Measurements from ENCODE around the gene PRDM8.
A peak's percentile ranks its signal among the peaks of the same experiment; 100 is the strongest.

Gene PRDM8

DNA sequence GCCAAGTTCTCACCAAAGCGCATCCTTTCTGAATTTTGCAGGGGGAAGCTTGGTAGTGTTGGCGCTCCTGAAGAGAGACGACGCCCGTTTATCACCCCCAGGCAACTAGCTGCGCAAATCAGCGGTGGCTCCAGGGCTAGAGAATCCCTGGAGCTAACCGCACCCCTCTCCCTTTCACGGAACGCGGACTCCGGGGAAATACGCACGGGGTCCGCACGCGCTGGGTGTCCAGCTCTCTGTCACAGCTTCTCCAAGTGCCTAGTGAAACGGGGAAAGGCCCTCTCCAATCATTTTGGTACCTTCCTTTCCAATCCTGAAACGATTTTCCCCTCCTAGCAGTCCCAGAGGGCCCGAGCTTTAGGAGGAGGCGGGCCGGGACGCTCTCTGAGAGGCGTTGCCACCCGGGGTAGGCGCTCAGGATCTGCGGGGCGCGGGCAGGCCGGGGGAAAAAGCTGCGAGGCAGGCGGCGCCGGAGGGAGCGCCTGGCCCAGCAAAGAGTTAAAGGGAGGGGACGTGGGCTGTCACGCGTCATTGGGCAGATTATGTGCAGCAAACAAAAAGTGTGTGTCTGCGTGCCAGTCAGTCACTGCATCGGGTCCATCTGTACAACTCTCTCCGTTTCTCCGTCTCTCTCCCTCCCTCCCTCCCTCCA is at the start of gene PRDM8:
Gene PRDM8 (plus strand): TSS at position 582 of the 652 bp plus-strand sequence. CDS start 2,578 bp downstream, outside the sequence.
- DNase-seq, result peak; percentile 86

DNA sequence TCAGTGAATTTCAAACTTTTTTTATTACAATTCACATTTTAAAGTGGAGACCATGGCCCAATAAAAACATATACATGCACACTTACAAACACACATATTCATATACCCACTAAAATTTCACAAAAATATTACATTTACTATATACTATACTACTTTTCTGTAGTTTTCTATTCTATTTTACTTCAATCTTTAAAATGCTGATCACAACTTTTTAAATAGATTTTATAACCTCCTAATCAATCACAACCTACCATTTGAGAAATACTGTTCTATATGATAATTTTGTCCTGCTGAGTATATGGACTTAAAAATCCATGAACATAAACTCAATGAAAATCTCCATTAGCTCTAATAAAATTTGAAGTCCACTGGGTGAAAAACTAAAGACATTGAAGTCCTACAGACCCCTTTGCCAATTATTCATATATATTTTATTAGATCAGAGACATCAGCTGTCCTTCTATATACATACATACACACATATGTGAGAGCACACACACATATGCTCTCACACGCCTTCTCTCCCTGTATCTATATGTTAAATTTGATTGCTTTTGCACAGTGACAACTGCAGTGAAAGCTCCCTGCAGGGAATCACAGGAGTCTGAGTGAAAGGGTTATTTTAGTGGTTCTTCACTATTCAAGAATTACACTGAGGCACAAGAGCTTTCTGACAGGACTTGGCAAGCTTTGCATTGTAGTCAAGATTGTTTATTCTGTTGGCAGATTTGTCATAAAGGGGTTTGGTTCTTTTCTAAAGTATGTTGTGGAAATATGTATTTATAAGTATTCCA is 46.7 kb upstream of the PRDM8 start:
- DNase-seq, result no peak

DNA sequence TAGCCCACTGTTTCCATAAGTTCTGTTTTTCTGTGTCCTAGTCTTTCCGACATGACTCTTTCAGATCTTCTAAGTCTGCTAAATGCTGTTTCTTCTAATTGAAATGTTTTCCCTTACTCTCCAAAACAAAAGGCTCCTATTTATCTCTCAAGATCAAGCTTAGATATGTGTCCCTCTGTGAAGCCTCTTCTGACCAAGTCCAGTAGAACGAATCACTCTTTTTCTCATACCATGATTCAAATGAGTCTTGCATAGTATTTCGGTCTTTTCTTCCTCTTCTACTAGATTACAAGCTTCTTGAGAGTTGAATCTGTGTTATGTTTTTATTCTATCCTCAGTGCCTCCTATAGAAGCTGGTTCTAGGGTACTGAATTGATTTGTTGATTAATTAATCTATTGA is 45.3 kb upstream of the PRDM8 start:
- DNase-seq, result no peak

DNA sequence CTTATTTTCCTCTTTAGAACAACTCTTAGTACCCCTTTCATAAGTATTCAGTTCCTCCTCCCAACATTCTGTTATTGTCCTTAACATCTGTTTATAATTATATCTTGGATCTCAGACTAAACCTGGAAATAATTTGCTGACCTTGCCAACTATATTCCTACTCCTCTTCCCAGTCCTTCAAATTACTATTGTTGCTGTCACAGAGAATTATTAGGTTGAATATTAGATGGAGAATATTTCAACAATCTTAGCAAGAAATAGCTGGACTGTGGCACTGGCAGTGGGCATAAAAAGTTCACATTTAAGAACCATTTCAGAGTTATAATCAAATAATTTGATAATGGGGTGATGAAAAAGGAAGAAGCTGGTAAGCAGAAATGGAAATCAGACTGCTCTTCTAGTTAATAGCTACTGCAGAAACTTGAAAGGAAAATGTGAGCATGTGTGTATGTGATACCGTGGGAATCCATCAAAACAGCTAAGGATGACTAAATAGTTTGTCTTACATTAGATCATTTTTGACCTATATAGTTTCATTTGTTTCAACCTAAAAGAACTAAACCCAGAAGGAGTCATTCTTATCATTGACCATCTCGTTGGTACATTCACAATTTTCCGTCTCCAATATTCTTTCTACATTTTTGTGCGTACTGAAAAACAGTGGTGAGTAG is 43.3 kb upstream of the PRDM8 start:
- no peak for DNase-seq

DNA sequence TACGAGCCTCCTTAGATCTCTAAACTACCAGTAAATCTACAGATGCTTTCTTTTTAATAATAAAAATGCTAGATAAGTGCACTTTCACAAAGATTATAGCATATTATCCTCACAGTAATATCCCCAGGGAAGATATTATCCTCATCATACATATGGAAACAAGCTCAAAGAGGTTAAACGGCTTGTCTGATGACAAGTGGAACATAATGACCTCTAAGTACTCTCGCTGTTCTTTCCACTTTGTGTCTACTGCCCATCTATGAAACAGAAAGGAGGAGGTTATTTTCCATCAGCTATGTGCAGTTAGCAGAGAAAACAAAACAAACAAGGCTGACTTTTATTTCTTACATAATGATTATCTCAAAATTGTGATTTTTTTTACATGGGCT is 42.8 kb upstream of the PRDM8 start:
- DNase-seq, result peak; percentile 11

DNA sequence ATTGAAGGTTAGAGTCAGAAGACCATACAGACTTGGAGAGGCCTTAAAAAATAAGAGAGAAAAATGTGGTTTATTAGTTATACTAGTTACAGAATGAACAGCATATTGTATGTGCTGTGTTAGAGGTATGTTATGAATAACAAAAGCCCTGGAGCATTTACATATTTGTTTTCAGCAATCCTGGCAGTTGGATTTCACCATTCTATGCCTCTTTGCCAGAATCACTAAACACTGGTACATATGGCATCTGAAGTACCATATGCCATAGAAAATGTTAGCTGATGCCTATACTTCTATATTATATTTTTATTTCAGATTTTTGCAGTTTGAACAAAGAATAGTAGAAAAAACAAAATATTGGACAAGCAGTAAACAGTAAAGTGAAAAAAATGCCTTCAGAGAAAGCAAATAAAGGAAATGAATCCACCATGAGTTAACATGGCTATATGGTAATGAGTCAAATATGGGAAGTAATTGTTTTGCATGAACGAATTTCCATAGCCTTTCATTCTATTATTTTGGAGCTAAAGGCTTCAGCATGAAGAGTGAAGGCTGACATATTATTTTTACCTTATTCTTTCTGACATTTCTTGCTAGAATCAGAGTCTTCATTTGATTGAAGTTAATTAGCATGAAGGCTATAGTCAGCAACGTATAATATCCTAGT is 41.9 kb upstream of the PRDM8 start:
- peak; percentile 70 for DNase-seq

DNA sequence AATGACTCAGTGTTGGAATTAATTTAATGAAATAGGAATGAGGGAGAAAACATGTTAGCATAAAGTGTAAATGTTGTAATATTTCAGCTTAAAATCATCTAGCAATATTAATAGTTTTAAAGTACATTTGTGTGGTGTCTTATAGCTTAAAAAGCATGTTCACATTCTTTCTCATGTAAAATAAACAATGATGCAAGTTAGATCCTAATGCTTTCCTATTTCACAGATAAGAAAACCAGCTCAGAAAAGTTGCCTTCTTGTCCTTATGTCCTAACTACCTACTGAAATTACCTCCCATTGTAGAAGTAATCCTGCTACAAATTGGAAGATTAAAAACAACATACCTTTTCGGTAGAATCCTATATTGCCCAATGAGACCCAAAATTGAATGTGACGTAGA is 40.9 kb upstream of the PRDM8 start:
- no peak for DNase-seq

DNA sequence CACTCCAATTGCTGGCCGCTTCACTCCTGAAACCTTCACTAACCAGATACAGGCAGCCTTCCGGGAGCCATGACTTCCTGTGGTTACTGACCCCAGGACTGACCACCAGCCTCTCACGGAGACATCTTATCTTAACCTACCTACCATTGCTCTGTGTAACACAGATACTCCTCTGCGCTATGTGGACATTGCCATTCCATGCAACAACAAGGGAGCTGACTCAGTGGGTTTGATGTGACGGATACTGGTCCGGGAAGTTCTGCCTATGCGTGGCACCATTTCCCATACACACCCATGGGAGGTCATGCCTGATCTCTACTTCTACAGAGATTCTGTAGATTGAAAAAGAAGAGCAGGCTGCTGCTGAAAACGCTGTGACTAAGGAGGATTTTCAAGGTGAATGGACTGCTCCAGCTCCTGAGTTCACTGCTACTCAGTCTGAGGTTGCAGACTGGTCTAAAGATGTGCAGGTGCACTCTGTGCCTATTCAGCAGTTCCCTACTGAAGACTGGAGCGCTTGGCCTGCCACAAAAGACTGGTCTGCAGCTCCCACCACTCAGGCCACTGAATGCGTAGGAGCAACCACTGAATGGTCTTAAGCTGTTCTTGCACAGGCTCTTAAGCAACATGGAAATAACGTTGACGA is 35.8 kb upstream of the PRDM8 start:
- DNase-seq, result no peak

DNA sequence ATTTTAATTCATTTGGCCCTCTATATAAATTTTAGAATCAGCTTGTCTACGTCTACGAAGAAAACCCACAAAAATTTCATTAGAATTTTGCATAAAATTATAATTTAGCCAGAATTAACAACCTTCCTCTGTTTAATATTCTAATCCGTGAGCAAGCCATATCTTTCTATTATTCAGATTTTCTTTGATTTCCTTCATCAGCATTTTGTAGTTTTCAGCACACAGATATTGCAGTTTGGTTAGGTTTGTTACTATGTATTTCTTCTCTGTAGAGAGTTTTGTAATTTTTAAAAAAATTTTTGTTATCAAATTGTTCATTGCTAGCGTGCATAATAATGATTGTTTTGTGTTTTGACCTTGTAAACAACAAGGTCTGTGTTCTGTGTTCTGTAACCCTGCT is 34.9 kb upstream of the PRDM8 start:
- no peak for DNase-seq

DNA sequence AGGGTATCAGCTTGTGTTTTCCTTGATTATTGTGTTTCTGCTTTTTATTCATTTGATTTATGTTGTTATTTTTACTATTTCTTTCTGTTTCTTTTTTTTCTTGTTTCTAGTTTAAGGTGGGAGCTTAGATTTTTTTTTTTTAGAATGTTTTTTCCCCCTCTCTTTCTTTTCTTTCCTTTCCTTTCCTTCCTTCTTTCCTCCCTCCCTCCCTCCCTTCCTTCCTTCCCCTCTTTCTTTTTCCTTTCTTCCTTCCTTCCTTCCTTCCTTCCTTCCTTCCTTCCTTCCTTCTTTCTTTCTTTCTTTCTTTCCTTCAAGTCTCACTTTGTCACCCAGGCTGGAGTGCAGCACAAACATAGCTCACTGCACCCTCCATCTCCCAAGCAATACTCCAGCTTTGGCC is 31.4 kb upstream of the PRDM8 start:
- DNase-seq, result no peak

DNA sequence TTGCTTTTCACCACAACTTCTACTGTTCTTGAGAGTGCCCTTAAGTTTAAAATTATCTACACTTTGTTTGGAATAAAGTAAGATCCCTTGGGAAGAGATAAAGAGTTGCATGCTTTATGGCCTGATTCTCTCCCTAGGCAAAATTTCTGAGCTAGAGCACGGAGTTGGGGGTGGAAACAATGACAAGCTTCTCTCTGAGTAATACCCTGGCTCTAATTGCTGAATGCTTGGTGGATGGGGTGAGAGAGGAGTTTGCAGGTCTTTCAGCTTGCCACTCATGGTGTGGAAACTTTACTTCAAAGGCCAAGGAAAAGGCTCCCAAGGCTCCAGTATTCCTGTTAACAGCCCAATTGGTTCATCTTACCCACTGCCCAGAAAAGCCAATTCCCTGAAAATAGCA is 26.1 kb upstream of the PRDM8 start:
- DNase-seq, result no peak

DNA sequence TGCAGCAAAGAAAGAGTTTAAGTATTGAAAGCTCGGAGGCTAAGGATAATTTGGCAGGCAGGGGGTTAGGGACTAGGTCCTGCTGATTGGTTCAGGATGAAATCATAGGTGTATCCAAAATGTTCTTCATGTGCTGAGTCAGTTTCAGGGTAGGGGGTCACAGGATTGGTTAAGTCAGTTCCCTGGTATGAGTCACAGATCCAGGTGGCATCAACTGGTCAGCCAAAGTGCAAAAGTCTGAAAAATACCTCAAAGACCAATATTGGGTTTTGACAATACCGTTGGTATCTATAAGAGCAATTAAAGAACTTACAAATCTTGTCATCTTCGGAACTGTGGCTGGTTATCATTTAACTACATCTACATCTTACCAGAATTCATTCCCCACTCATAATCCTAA is 25.6 kb upstream of the PRDM8 start:
- no peak for DNase-seq

DNA sequence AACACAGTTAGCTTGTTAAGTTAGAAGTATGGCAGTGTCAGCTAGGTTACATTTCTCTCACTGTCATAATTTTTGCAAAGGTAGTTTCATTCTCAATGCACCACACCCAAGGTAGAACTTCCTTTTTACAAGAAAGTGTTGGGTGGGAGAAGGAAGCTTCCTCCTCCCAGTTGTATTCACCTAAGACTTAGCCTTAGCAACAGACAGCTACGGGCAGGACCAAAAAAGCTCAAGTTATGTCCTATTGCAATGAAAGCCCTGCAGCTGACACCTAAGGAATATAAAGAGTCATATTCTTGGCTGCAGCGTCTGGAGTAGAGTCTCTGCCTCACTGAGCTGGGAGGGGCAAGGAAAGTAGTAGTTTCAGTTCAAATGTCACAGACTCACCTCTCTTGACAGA is 25.1 kb upstream of the PRDM8 start:
- no peak for DNase-seq

DNA sequence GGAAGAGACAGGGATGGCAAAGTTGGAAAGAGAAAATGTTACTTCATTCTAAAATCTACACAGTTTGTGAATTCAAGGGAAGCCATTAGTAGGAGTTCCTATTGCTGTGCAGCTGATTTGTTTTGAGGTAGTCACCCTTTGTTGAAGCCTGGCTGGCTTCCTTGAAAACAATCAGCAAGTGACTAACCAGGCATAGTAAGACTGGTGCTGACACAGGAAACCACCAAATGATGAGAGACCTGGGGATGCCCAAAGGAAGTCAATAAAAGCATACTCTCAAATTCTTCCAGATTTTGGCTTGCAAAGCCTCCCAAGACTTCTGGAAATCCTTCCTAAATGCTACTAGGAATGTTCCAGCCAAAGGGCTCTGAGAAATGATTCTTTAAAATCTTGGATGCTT is 23.9 kb upstream of the PRDM8 start:
- DNase-seq, result no peak

DNA sequence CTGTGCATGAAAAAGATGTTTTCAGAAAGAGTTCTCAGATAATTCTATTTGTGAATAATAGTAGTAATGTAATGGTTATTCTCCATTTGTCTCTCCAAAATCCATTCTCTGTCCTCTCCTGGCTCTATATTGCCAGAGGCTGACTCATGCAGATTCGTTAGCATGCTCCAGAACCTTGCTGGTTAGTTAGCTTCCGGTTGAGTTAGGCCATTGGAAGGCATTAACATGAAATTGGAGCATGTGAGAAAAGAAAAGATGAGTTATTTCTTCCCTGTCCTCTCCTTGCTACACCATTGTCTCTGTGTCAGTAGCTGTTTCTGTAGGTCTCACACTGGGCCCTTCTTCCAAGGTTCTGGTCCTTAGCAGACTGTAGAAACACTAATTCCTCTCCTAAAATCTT is 23.5 kb upstream of the PRDM8 start:
- DNase-seq, result no peak

DNA sequence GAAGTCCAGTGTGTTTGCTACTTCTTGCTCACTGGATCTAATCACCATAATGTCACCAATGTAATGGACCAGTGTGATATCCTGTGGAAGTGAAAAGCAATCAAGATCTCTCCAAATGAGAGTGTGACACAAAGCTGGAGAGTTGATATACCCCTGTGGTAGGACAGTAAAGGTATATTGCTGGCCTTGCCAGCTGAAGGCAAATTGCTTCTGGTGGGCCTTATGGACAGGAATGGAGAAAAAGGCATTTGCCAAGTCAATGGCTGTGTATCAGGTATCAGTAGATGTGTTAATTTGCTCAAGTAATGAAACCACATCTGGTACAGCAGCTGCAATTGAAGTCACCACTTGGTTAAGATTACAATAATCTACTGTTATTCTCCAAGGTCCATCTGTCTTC is 19.5 kb upstream of the PRDM8 start:
- DNase-seq, result peak; percentile 76

DNA sequence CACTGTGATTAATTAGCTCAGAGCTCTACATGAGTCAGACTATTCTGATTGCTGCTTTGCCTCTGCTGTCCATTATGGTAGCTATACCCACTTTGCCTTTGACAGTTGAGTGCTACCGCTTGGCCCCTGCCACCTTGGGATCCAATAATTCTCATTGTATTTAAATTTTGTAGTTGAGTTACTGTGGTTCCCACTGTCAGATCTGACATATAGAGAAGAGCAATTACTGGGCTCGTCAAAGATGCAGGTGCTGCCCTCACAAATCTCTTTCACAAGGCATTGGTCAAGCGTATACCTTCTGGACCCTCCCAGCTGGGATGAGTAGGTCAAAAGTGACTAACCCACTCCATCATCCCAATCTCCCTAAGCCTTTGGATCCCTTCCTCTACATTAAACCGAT is 18.3 kb upstream of the PRDM8 start:
- no peak for DNase-seq

DNA sequence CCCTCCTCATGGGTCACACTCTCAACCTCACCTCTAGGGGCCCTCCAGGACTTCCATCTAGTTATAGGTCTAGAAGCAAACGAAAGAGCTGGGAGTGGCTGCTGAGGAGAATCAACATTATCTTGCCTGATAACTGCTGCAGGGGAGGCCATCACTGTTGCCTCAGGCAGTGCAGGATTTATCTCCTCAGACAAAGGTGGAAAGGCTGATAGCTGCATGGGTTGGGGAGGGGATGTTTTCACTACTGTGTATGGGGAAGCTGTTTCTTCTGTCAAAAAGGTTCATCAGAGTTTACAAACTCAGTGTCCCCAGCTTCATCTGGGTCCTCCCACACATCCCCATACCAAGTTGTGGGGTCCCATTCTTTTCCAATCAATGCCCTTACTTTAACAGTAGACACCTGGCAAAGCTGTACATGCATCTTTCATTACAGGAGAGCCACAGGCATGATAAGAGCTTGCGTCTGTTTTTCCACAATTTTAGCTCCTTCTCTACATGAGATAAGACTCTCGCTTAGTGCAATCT is 17.6 kb upstream of the PRDM8 start:
- no peak for DNase-seq

DNA sequence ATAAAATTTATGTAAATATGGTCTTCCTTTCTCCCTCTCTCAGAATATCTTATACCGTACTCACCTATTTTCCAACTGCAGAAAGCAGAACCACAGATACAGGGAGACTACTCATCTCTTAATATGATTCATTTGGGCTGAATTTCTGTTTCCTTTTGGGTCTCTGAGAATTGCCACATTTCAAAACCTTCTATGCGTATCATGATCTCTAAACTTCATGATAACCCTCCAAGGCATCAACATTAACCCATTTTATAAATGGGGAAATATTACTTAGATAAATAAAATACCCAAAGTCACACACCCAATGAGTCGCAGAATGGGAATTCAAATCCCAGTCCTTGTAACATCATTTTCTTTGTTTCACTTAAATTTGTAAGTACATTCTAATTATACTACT is 16.6 kb upstream of the PRDM8 start:
- DNase-seq, result no peak

DNA sequence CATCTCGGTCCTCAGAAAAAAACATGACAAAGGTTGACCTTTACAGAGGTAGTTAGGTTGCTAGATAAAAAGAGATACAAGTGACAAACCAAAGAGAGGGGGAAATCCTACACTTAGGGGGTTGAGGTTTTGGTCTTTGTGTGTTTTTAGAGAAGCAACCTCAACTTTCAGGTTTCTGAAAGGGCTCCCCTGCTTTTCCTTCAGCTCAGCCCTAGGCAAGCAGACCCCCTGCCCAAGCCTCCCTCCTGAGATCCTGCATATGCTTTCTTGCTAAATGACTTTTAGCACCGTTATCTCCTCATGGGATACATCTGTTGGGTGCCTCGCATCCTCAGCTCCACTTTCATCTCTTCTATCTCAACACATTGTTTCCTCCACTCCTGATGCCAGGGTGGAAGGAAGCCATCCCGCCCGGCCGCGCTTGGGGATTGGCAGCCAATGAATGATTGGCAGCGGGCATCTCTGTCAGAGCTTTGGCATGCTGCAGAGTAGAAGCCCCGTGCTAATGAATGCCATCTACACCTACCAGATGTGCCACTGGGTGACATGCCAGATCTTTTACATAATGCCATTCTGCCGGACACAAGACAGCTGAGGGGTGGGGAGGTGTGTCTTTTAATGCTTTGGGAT is 15.0 kb upstream of the PRDM8 start:
- peak; percentile 10 for DNase-seq

DNA sequence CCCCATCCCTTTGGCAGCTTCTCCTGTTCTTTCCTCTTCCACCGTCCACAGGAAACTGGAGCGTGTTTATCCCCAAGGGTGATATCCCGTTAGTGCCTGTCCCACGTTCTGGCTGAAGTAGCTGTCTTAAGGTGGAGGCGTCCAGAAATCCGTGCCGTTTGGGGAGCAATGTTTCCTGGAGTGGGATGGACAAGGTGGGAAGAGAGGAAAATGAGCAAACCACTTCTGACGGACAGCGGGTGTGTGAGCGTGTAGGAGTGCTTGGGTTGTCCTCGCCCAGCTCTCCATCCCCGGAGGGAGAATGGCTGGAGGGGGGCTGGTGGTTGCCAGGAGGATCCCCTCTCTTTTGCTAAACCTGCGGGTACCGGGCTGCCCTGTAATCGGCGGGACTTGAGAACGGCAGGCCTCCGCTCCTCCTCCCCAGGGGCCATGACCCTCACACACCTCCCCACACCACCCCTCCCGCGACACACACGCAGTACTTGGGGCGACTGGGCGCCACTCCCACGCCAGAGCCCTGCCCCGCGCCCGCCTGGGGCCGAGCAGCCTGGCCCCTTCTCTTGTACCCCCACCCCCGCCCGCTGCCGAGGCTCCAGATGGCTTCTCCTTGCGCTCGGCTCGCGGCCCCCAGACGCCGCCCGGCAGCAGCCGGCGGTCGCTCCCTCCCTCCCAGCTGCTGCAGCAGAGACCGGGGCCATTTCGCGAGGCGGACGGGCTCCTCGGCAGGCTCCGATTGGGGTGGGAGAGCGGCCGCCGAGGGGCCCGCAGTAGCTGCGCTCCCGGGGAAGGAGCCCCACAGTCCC is 13.9 kb upstream of the PRDM8 start:
- DNase-seq, result peak; percentile 75

All from NCI-H2171 treated with DMSO at 0.1 percent for 48 hours (cell line).